Bronchial epithelial cell (primary cell): Measurements from ENCODE around the gene PC. TPM values are rescaled to one million over a fixed set of nuclear protein-coding genes. Genes with fewer than 3 reads are reported as not detected.

Experiments
- DNase-seq: peaks from one replicate; pipeline ENCODE4 v3.0.0-alpha.2; 2010; ENCODE audit warnings: low read depth
- FAIRE-seq: peaks from 2 replicates; lab custom pipeline; 2011; peaks lifted over from hg19 to GRCh38; lab: Jason Lieb, UNC
- H3K27me3 ChIP-seq: 2 replicates; pipeline ENCODE4 v1.5.1; 2011; ENCODE audit warnings: low read length; ENCODE audit not compliant: control insufficient read depth, insufficient read depth
- H3K36me3 ChIP-seq: 2 replicates; pipeline ENCODE4 v1.5.1; 2011; ENCODE audit warnings: low read length; ENCODE audit not compliant: control insufficient read depth, insufficient read depth
- H3K4me3 ChIP-seq: 2 replicates; pipeline ENCODE4 v1.5.1; 2011; ENCODE audit warnings: mild to moderate bottlenecking, low read depth, low read length, control low read depth
- total RNA-seq: library from RNA; depleted of rRNA; stranded (reverse); fragments of >200 nt; gene quantifications from 2 replicates; pipeline ENCODE4 v1.2.1, GENCODE V29; 2014
- TF ChIP-seq, protein P1 (sequence below): IDR thresholded peaks from 2 replicates; pipeline ENCODE4 v1.5.1; 2011; ENCODE audit warnings: mild to moderate bottlenecking, moderate library complexity, low read length, control low read depth, inconsistent platforms; ENCODE audit not compliant: insufficient read depth, severe bottlenecking

Gene PC
- total RNA-seq, 1 donor from 2014 or later = 14.2 TPM

DNA sequence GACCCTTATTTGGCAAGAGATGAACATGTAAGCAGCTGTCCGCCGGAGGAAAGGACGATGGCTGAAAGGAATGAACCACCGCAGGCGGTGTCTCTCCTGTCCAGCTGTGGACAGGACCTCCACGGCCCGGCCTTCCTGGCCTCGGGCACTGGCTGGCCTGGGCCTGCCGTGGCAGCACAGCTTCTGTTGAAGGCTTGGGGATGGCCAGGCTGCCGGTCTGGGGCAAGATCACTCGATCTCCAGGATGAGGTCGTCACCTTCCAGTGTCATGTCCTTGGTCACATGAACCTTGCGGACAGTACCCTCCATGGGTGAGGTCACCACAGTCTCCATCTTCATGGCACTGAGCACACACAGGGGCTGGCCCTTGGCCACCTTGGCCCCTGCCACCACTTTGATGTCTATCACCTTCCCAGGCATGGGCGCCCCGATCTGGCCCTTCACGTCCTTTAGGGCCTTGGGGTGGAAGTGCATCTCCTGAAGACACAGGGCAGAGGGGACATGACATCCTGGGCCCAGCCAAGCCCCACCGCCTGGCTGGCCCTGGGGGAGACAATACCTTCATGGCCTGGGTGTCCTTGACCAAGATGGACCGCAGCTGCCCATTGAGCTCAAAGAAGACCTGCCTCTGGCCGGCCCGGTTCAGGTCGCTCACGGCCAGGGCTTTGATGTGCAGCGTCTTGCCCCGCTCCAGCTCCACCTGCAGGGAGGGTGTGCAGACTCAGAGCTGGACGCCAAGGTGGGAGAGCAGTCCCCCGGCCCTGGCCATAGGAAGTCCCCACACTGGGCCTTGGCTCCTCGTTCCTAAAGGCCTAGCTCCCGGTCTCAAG lies 109.3 kb downstream of the PC start:
- FAIRE-seq (no peak), DNase-seq (no peak)
- H3K4me3 ChIP-seq = no peak overlapping the region
- TF ChIP-seq, protein P1, sequence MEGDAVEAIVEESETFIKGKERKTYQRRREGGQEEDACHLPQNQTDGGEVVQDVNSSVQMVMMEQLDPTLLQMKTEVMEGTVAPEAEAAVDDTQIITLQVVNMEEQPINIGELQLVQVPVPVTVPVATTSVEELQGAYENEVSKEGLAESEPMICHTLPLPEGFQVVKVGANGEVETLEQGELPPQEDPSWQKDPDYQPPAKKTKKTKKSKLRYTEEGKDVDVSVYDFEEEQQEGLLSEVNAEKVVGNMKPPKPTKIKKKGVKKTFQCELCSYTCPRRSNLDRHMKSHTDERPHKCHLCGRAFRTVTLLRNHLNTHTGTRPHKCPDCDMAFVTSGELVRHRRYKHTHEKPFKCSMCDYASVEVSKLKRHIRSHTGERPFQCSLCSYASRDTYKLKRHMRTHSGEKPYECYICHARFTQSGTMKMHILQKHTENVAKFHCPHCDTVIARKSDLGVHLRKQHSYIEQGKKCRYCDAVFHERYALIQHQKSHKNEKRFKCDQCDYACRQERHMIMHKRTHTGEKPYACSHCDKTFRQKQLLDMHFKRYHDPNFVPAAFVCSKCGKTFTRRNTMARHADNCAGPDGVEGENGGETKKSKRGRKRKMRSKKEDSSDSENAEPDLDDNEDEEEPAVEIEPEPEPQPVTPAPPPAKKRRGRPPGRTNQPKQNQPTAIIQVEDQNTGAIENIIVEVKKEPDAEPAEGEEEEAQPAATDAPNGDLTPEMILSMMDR = no peak
- peaks cover 29% of the 10 kb centered on the region for H3K36me3 ChIP-seq
- no peaks in the 10 kb centered on the region for H3K27me3 ChIP-seq

DNA sequence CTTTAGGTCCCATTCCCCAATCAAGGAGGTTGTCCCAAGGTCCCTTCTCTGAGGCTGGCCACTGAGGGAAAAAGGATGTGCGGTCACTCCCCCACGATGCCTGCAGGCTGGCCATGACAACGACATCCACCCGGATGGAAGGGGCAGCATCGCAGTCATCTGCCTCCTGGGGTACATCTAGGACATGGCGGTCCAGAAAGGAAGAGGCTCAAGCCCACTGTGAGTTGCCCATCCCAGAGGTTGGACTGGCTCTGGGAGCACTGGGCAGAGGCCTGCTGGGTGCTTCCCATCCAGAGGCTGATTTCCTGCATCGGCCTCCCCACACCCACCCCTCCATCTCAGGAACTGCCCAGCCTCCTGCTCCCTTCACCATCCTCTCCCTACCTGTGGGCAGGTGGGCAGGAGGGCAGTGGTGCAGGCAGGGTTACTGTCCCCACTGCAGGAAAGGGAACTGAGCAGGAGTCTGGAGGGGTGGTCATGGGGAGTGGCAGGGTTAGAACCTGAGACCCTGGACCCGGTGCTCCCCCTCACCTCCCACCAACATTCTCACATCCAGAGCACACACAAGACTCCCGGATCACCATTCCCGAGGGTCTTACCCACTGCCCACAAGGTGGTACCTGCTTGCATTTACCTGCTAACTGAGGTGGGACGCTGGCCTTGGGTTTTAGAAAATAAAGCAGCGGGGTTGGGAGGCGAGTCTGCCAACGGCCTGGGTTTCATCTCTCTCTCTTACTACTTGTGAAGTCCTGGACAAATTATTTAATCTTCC lies 110.5 kb downstream of the PC start:
- no peak overlapping the region for H3K4me3 ChIP-seq
- H3K36me3 ChIP-seq = peaks cover 29% of the 10 kb centered on the region
- TF ChIP-seq, protein P1 = no peak
- no peaks in the 10 kb centered on the region for H3K27me3 ChIP-seq
- FAIRE-seq (peak; percentile 43), DNase-seq (no peak)

DNA sequence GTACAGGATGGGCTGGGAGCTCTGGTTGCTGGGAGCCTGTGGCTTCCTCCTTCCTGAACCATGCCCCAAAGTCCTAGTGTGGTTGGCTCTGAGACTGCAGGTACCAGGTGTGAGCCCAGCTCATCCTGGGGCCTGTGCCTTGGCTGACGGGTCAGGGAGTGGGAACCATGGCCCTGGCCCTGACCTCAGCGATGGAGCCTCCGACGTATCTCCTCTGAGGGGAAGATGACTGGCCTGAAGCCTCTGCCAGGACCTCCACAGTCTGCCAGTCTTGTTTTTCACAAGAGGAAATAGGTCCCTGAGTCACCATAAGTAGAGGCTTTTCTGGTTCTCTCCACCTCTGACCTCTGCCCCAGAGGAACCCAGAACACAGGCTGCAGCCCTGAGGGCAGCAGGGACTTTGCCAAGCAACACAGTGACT lies 111.5 kb downstream of the PC start:
- Histone ChIP-seq H3K4me3 (no peak overlapping the region), H3K27me3 (no peaks in the 10 kb centered on the region), H3K36me3 (peaks cover 27% of the 10 kb centered on the region)
- DNase-seq (no peak), FAIRE-seq (no peak)
- TF ChIP-seq, protein P1 = no peak

DNA sequence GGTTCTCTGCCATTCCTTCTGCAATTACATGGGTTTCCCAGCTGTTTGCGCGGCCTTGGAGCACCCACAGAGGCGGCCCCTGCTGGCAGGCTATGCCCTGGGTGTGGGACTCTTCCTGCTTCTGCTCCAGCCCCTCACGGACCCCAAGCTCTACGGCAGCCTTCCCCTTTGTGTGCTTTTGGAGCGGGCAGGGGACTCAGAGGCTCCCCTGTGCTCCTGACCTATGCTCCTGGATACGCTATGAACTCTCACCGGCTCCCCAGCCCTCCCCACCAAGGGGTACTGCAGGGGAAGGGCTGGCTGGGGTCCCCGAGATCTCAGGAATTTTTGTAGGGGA lies 112.3 kb downstream of the PC start:
- no peak for FAIRE-seq

DNA sequence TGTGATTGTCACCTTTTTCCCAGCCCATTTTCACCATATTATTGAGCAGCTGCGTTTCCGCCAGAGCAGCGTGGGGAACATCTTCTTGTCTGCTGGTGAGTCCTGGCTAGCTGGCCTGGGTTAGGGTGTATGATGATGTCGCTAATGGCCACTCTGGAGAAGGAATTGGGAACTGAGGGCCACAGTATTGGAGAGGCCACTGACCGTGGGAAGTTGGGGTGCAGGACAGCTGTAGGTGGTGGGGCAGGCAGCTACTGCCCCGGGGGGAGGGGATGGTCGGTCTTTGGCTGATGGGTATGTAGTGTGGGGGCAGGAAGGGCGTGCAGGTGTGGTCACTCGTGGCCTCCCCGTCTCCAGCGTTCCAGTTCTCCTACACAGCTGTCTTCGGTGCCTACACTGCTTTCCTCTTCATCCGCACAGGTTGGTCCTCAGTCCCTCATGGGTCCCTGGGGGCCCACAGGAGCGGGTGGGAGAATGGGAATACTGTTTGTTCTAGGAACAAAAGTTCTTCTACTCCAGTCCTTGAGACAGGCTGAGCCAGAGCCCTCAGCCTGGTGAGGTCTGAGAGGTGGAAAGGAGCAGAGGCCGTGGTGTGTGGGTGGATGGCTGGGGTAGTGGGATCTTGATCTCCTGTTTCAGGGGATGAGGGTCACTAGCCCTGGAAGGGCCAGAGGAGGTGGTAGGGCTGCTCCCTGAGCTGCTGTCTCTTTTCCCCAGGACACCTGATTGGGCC lies 112.9 kb downstream of the PC start:
- H3K36me3 ChIP-seq = peaks cover 29% of the 10 kb centered on the region
- no peaks in the 10 kb centered on the region for H3K27me3 ChIP-seq
- peak; percentile 40 for FAIRE-seq
- TF ChIP-seq, protein P1 = no peak
- no peak overlapping the region for H3K4me3 ChIP-seq
- no peak for DNase-seq

More for the DNA sequence above, 112.3 kb downstream of the PC start:
- no peak overlapping the region for H3K4me3 ChIP-seq
- DNase-seq = no peak
- TF ChIP-seq, protein P1 = no peak
- no peaks in the 10 kb centered on the region for H3K27me3 ChIP-seq
- peaks cover 30% of the 10 kb centered on the region for H3K36me3 ChIP-seq
